HL-60 (cell line): ENCODE data around the gene LRRC1.

Experiments used
- CTCF ChIP-seq: IDR thresholded peaks from one replicate; pipeline ENCODE4 v1.5.1; 2011; ENCODE audit warnings: low read length, control low read depth, inconsistent platforms; ENCODE audit not compliant: insufficient read depth
- REST ChIP-seq: IDR thresholded peaks from 2 replicates; pipeline ENCODE4 v1.6.1; 2012; ENCODE audit warnings: low read depth; ENCODE audit not compliant: insufficient replicate concordance
- SPI1 ChIP-seq: IDR thresholded peaks from 2 replicates; pipeline ENCODE4 v1.6.1; 2012; ENCODE audit warnings: low read depth, mild to moderate bottlenecking, borderline replicate concordance

GRCh38 chr6:53746442-53747103 lies 48.2 kb upstream of the LRRC1 start:
- TF ChIP-seq CTCF (no peak), REST (no peak), SPI1 (no peak)
